GM19193 (cell line): ENCODE data around the gene EML3.
A peak's percentile ranks its signal among the peaks of the same experiment; 100 is the strongest.

ENCODE experiments used
- POLR2A ChIP-seq: IDR thresholded peaks from 4 replicates; pipeline ENCODE4 v1.6.1; 2011; ENCODE audit not compliant: insufficient read depth, insufficient read length; ENCODE audit errors: extremely low read depth

Gene EML3

GRCh38 chr11:62605902-62606301, 6.7 kb downstream of the EML3 start:
- TF ChIP-seq POLR2A: no peak

GRCh38 chr11:62605467-62605866, 7.1 kb downstream of the EML3 start:
- TF ChIP-seq POLR2A: no peak

GRCh38 chr11:62604460-62605120, 8.0 kb downstream of the EML3 start:
- no peak for TF ChIP-seq POLR2A

GRCh38 chr11:62603776-62604299, 8.7 kb downstream of the EML3 start:
- no peak for TF ChIP-seq POLR2A

- TF ChIP-seq POLR2A: no peak
These were observed 9.5 kb downstream of the EML3 start for GRCh38 chr11:62603072-62603408.

- TF ChIP-seq POLR2A: no peak
These were observed 10.2 kb downstream of the EML3 start for GRCh38 chr11:62602141-62603071.

GRCh38 chr11:62601372-62602140, 11.0 kb downstream of the EML3 start, which contains the start of gene MTA2:
TSS of gene MTA2 (minus strand) at chr11:62601865. CDS start at chr11:62601450, 415 bp downstream.
- peak; percentile 67 for TF ChIP-seq POLR2A

- no peak for TF ChIP-seq POLR2A
These were observed 11.5 kb downstream of the EML3 start for GRCh38 chr11:62601122-62601371.

- TF ChIP-seq POLR2A: no peak
These were observed 12.0 kb downstream of the EML3 start for GRCh38 chr11:62600367-62601121.

GRCh38 chr11:62599901-62600300, 12.7 kb downstream of the EML3 start:
- no peak for TF ChIP-seq POLR2A

- no peak for TF ChIP-seq POLR2A
These were observed 13.4 kb downstream of the EML3 start for GRCh38 chr11:62599069-62599696.

GRCh38 chr11:62595124-62595523, 17.5 kb downstream of the EML3 start:
- no peak for TF ChIP-seq POLR2A

GRCh38 chr11:62593434-62594044, 19.0 kb downstream of the EML3 start:
- no peak for TF ChIP-seq POLR2A

- TF ChIP-seq POLR2A: no peak
These were observed 19.6 kb downstream of the EML3 start for GRCh38 chr11:62592989-62593421.
